Inflammatory macrophage (primary cell): ENCODE results near the gene PTPRE.

ENCODE experiments used
- DNase-seq, 2 donors: peaks; one replicate each; pipeline ENCODE4 v3.0.0-alpha.2; 2020 to 2022

Gene PTPRE

GRCh38 chr10:127882801-127883459 is 24.0 kb upstream of the PTPRE start:
- peak in 1 of 2 donors; percentile 26 for DNase-seq

GRCh38 chr10:127883516-127883915 is 23.4 kb upstream of the PTPRE start:
- DNase-seq, result no peak

GRCh38 chr10:127884501-127884900 is 22.4 kb upstream of the PTPRE start:
- no peak for DNase-seq

GRCh38 chr10:127886371-127887051 is 20.4 kb upstream of the PTPRE start:
- no peak for DNase-seq

- no peak for DNase-seq
These were observed 19.1 kb upstream of the PTPRE start for GRCh38 chr10:127887541-127888415.

- no peak for DNase-seq
These were observed 18.2 kb upstream of the PTPRE start for GRCh38 chr10:127888521-127889312.

GRCh38 chr10:127889605-127890195 is 17.2 kb upstream of the PTPRE start:
- peak; percentile 80 to 82 for DNase-seq

- peak; percentile 39 to 53 for DNase-seq
These were observed 16.7 kb upstream of the PTPRE start for GRCh38 chr10:127890216-127890615.

- no peak for DNase-seq
These were observed 16.0 kb upstream of the PTPRE start for GRCh38 chr10:127890832-127891334.

GRCh38 chr10:127892743-127893142 is 14.2 kb upstream of the PTPRE start, which contains the start of gene CLRN3:
TSS of gene CLRN3 (minus strand) at chr10:127892941. CDS start at chr10:127892784, 157 bp downstream.
- peak; percentile 0 to 26 for DNase-seq

- DNase-seq, result no peak
These were observed 12.8 kb upstream of the PTPRE start for GRCh38 chr10:127894146-127894545.

- no peak for DNase-seq
These were observed 10.3 kb upstream of the PTPRE start for GRCh38 chr10:127896590-127896989.

- no peak for DNase-seq
These were observed 9.7 kb upstream of the PTPRE start for GRCh38 chr10:127897177-127897576.

- DNase-seq, result peak; percentile 89 to 90
These were observed 7.0 kb upstream of the PTPRE start for GRCh38 chr10:127899766-127900387.

GRCh38 chr10:127903789-127904188 is 3.1 kb upstream of the PTPRE start:
- no peak for DNase-seq

- DNase-seq, result no peak
These were observed 2.4 kb upstream of the PTPRE start for GRCh38 chr10:127904311-127905000.

- DNase-seq, result no peak
These were observed 1.7 kb upstream of the PTPRE start for GRCh38 chr10:127905001-127905847.

GRCh38 chr10:127905848-127906261 is 1.0 kb upstream of the PTPRE start:
- peak in 1 of 2 donors; percentile 38 for DNase-seq

GRCh38 chr10:127907411-127908105 is 655 bp downstream of the PTPRE start:
- DNase-seq, result peak in 1 of 2 donors; percentile 40
